ENCODE results near the gene AFG1L.

GRCh38 chr6:108494434-108494833 is 199.6 kb downstream of the AFG1L start:
- TF ChIP-seq POLR2AphosphoS5 (IDR thresholded peaks at IDR 0.05): no peak
- no peak for TF ChIP-seq EP300 (IDR thresholded peaks at IDR 0.05)
